Measurements from ENCODE around the gene MAP1LC3A. TPM values are rescaled to one million over a fixed set of nuclear protein-coding genes. Genes with fewer than 3 reads are reported as not detected.

MAP1LC3A gene
- total RNA-seq, 1 experiment from 2014 or later: not detected

DNA sequence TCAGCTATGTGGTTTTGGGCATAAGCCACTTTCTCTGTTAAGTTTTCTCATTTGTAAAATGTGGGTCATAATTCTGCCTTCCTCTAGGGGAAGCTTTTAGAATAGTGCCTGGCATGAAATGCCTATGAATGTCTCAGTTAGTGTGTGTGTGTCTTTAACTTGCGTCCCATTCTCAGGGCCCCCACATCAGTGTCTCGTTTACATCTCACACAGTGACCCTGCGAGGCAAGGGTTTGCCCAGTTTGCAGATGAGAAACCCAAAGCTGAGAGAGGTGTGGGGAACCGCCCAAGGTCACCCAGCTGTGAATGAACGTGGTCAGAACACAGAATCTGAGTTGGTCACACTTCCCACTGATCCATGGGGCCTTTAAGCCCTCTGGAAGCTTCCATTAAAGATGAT, 28.2 kb upstream of the MAP1LC3A start (continued):
- TF ChIP-seq, protein P1, sequence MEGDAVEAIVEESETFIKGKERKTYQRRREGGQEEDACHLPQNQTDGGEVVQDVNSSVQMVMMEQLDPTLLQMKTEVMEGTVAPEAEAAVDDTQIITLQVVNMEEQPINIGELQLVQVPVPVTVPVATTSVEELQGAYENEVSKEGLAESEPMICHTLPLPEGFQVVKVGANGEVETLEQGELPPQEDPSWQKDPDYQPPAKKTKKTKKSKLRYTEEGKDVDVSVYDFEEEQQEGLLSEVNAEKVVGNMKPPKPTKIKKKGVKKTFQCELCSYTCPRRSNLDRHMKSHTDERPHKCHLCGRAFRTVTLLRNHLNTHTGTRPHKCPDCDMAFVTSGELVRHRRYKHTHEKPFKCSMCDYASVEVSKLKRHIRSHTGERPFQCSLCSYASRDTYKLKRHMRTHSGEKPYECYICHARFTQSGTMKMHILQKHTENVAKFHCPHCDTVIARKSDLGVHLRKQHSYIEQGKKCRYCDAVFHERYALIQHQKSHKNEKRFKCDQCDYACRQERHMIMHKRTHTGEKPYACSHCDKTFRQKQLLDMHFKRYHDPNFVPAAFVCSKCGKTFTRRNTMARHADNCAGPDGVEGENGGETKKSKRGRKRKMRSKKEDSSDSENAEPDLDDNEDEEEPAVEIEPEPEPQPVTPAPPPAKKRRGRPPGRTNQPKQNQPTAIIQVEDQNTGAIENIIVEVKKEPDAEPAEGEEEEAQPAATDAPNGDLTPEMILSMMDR (IDR thresholded peaks at IDR 0.05 in 2 of 3, conservative IDR thresholded peaks at IDR 0.05 in 1 of 3; ENCODE audit: borderline replicate concordance in 1 of 3, insufficient read depth in 1 of 3, low read depth in 2 of 3, low read length in 2 of 3): no peak
- no peak for TF ChIP-seq EGR1 (IDR thresholded peaks at IDR 0.05; ENCODE audit: low read depth)
- TF ChIP-seq ZNF274 (IDR thresholded peaks at IDR 0.05; ENCODE audit: low read depth, low read length): no peak
- no peak for TF ChIP-seq SIN3A (IDR thresholded peaks at IDR 0.05; ENCODE audit: low read depth)
- TF ChIP-seq FOSL1 (IDR thresholded peaks at IDR 0.05; ENCODE audit: low read depth): no peak
- no peak for TF ChIP-seq JUND (IDR thresholded peaks at IDR 0.05)
- TF ChIP-seq ZFX (IDR thresholded peaks at IDR 0.05): no peak
- no peak for TF ChIP-seq RAD21 (IDR thresholded peaks at IDR 0.05; ENCODE audit: low read depth)
- TF ChIP-seq, protein P2, sequence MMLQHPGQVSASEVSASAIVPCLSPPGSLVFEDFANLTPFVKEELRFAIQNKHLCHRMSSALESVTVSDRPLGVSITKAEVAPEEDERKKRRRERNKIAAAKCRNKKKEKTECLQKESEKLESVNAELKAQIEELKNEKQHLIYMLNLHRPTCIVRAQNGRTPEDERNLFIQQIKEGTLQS (IDR thresholded peaks at IDR 0.05): no peak

DNA sequence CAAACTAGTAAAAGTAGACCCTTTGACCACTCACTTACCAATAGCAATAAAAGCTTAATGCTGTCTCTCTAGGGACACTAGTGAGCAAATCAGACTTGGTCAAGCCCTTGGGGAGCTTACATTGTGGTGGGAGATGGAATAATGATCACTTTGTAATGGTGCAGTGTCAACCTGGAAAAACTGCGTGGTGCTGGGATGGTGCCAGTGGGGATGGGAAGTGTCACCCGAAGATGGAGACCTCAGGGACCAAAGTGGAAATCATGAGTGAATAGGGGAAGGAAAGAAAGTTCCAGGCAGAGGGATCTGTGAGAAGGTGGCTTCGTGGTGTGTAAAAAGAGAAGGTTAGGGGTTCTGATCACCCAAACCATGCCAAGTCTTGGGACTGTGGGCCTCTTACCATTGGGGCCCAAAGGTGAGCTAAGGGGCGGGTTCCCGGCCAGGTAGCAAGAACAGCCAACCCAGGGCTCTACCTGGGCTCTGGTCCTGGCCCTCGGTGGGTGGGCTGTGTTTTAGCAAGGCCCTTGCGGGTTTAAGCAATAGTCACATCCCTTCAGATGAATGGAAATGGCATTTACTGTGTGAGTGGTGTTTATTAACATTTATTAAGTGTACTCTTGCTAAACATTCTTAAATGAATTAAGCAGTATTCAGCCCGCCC, 26.8 kb upstream of the MAP1LC3A start:
- ChIA-PET POLR2A (no interaction called here), CTCF (no interaction called here), RAD21 (ENCODE audit: low non-redundant PET in 1 of 2, low total read pairs in 2 of 2, uncharacterized antibody in 2 of 2, unreplicated experiment in 2 of 2) (interaction anchor here in 1 of 2 experiments (0.6 kb wide), 1 partner anchor 178 kb away, joined by 3 read pairs; no protein-coding TSS in a partner anchor)
- Histone ChIP-seq H3K9ac (ENCODE audit: low read length) (no peak overlapping the region), H3K4me3 (replicated peaks in 1 of 2; ENCODE audit: low read depth in 1 of 2, low read length in 2 of 2) (no peak overlapping the region), H3K4me1 (ENCODE audit: control insufficient read depth in 1 of 2, insufficient read depth in 2 of 2, low read length in 2 of 2) (peaks cover 4 to 5% of the 10 kb centered on the region in 2 experiments), H3K9me3 (ENCODE audit: control insufficient read depth in 1 of 2, insufficient read depth in 1 of 2, low read depth in 1 of 2, low read length in 2 of 2) (no peaks in the 10 kb centered on the region), H3K79me2 (ENCODE audit: insufficient read depth, low read length) (peaks cover 25% of the 10 kb centered on the region), H3K9me2 (ENCODE audit: insufficient read depth) (no peaks in the 10 kb centered on the region), H3K4me2 (ENCODE audit: low read length) (no peak overlapping the region), H3K27ac (ENCODE audit: low read depth, low read length) (no peak overlapping the region), H3K27me3 (ENCODE audit: insufficient read depth, low read length) (no peaks in the 10 kb centered on the region), H4K20me1 (ENCODE audit: insufficient read depth) (no peaks in the 10 kb centered on the region), H3K36me3 (ENCODE audit: control insufficient read depth in 1 of 2, insufficient read depth in 2 of 2, low read length in 2 of 2) (peaks cover 21 to 52% of the 10 kb centered on the region in 2 experiments), H2AFZ (ENCODE audit: low read depth, low read length, poor library complexity, severe bottlenecking) (no peak overlapping the region)
- TF ChIP-seq EGR1 (IDR thresholded peaks at IDR 0.05; ENCODE audit: low read depth): no peak
- TF ChIP-seq RAD21 (IDR thresholded peaks at IDR 0.05; ENCODE audit: low read depth): no peak
- no peak for TF ChIP-seq YY1 (IDR thresholded peaks at IDR 0.05; ENCODE audit: extremely low read depth, insufficient replicate concordance, low read depth, low read length)
- no peak for TF ChIP-seq CBX3 (IDR thresholded peaks at IDR 0.05; ENCODE audit: low read depth)
- TF ChIP-seq, protein P3, sequence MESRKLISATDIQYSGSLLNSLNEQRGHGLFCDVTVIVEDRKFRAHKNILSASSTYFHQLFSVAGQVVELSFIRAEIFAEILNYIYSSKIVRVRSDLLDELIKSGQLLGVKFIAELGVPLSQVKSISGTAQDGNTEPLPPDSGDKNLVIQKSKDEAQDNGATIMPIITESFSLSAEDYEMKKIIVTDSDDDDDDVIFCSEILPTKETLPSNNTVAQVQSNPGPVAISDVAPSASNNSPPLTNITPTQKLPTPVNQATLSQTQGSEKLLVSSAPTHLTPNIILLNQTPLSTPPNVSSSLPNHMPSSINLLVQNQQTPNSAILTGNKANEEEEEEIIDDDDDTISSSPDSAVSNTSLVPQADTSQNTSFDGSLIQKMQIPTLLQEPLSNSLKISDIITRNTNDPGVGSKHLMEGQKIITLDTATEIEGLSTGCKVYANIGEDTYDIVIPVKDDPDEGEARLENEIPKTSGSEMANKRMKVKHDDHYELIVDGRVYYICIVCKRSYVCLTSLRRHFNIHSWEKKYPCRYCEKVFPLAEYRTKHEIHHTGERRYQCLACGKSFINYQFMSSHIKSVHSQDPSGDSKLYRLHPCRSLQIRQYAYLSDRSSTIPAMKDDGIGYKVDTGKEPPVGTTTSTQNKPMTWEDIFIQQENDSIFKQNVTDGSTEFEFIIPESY (IDR thresholded peaks at IDR 0.05; ENCODE audit: extremely low read depth, insufficient replicate concordance, low read length): no peak
- no peak for ATAC-seq
- no peak for DNase-seq (ENCODE audit: low read depth, low spot score)
- no TSS peak for BruUV-seq (replicated peaks)
- intact Hi-C loops (cut with micrococcal nuclease): no loop called here
